ENCODE measurements around the gene LMLN.

DNA sequence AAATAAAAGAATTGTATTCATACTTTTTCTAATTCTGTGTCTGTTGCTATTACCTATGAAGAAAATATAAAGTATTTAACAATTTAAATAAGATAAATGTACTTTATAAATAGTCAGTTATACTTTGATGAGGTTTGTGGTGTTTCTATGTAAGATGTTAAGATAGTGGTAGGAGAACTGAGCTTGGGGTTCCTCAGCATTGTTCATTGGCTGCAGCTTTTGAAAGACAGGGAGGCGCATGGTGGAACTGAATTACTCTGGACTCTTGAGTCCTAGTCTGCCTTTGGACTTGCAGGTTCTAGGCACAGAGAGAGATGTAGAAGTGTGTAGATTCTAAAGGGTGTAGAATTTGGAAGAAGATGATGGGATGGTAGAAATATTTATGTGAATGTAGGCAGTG is 23.1 kb downstream of the LMLN start:
- TF ChIP-seq, protein P1, sequence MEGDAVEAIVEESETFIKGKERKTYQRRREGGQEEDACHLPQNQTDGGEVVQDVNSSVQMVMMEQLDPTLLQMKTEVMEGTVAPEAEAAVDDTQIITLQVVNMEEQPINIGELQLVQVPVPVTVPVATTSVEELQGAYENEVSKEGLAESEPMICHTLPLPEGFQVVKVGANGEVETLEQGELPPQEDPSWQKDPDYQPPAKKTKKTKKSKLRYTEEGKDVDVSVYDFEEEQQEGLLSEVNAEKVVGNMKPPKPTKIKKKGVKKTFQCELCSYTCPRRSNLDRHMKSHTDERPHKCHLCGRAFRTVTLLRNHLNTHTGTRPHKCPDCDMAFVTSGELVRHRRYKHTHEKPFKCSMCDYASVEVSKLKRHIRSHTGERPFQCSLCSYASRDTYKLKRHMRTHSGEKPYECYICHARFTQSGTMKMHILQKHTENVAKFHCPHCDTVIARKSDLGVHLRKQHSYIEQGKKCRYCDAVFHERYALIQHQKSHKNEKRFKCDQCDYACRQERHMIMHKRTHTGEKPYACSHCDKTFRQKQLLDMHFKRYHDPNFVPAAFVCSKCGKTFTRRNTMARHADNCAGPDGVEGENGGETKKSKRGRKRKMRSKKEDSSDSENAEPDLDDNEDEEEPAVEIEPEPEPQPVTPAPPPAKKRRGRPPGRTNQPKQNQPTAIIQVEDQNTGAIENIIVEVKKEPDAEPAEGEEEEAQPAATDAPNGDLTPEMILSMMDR (IDR thresholded peaks at IDR 0.05) = no peak
- TF ChIP-seq POLR2AphosphoS5 (IDR thresholded peaks at IDR 0.05) (no peak), POLR2A (IDR thresholded peaks at IDR 0.05) (no peak), EP300 (IDR thresholded peaks at IDR 0.05) (no peak)
